HG02610 (cell line): ENCODE results near the gene TMEM9.

Source experiments
- ATAC-seq: cut with Tn5 transposase; IDR thresholded peaks from one replicate; pipeline ENCODE4 v1.9.1; 2021; ENCODE audit warnings: mild to moderate bottlenecking, moderate library complexity; ENCODE audit not compliant: unreplicated experiment

TMEM9 gene

GRCh38 chr1:201111156-201111555, 43.1 kb downstream of the TMEM9 start:
- no peak for ATAC-seq

DNA sequence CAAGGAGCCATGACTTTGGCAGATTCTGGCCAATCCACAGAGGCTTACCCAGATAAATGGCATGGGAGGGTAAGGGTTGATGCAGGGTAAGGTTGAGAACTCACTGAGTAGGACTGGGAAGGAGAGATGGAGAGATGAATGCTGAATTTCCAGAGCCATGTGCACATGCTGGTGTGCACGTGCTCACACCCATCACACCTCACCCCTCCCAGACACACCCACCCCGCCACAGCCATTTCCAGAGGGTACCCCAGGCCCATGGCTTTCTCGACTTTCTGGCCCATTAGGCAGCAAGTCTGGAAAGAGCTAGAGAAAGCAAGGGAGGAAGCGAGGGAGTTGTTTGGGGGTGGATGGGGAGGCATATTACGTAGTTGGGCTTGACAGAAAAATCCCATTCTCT, 43.7 kb downstream of the TMEM9 start:
- ATAC-seq: no peak

DNA sequence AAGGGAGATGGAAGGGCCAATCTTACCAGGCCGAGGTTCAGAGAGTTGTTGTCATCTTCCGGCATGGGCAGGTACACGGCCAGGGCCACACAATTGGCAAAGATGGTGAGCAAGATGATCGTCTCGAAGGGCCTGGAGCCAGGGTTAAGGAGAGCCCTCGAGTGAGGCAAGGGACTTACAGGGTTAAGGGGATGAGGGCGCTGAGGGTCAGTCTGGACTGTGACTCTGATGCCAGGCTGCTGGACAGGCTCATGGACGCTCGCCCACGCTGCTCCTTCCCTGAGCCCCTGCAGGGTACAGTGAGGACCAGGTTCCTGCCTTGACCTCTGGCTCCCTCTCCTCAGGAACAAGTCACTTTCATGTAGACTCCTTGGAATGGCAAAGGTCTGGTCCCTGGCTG, 44.1 kb downstream of the TMEM9 start:
- no peak for ATAC-seq

DNA sequence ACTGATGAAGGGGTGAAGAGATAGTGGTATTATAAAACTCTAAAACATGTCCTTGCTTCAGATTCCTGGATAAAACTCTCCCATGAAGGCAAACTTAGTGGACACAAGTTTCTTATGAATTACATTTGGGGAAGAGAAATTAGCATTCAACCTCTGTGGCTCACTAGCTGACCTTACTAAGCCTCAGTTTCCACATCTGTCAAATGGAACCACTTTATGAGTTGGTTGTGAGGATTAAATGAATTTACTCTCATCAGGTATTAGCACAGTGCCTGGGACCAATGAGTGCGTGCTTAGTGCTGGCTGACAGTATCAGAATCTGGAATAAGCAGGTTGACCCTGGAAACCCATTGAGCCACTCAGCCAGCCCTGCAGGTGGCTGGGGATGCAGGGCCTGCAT, 44.6 kb downstream of the TMEM9 start:
- ATAC-seq: no peak

DNA sequence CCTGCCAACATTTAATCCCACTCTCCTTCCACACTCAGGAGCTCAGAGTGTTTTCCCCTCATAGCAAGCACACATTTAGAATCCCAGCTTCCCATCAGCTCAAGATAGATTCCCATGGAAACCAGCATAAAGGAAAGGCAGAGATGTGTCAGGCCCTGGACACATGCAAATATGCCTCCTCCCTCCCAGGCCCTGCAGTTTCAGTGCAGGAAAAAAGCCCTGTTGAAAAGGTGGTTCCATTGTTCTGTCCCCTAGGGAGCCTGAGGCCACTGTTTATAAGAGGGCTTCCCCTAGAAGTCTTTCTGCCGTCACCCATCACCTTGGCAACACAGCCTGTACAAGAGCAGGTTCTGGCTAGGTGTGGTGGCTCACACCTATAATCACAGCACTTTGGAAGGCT, 45.7 kb downstream of the TMEM9 start:
- peak; percentile 75 for ATAC-seq

DNA sequence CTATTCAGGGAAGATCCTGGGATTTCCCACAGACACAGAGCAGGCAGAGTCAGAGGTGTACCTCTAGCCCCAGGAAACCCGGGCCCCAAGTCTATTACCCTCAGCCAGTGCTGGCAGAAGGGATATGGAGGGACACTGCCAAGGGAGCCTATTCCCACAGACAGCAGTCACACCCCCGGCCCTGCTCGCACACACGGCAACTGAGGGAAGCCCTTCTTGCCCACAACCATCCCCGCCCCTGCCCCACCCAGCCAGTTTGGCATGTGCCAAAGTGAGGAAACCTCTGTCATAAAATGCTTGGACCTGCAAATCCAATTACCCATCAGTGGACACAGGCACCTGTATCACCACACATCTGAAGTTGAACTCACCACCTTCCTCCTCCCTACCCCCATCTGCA, 48.6 kb downstream of the TMEM9 start:
- no peak for ATAC-seq

DNA sequence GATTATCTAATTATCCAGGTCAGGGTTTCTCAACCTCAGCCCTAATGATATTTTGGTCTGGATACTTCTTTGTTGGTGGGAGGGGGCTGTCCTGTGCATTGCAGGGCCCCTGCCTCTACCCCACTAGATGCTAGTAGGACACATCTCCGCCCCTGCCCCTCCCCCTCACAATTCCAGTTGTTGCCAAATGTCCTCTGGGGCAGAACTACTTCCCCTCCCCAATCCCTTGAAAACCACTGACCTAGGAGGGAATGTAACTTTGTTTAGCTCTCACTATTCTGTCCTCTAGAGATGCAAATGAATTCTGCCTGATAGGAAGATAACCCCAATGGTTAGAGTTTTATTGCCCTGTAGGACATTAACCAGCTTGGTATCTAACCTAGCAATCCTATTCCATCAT, 50.1 kb downstream of the TMEM9 start:
- no peak for ATAC-seq

DNA sequence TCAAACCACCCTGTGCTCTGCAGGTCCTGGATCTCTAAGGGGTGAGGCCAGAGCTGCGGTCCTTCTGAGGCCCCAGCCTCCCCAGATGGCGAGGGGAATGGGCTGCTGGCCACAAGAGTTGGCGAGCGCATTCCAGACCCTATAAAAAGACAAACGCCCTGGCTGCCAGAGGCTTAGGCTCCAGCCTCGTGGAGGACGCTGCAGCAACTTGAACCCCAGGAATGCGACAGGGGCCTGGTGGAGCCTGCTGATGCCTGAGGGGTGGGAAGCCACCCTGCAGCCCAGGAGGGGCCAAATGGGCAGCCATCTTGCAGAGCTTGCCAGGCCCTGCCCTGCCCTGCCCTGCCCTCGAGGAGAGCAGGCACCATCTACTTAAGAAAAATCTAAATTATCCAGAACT, 50.6 kb downstream of the TMEM9 start:
- no peak for ATAC-seq

GRCh38 chr1:201100169-201100930, 53.9 kb downstream of the TMEM9 start:
- no peak for ATAC-seq

- ATAC-seq: no peak
Observed at GRCh38 chr1:201098992-201099677, 55.1 kb downstream of the TMEM9 start.

DNA sequence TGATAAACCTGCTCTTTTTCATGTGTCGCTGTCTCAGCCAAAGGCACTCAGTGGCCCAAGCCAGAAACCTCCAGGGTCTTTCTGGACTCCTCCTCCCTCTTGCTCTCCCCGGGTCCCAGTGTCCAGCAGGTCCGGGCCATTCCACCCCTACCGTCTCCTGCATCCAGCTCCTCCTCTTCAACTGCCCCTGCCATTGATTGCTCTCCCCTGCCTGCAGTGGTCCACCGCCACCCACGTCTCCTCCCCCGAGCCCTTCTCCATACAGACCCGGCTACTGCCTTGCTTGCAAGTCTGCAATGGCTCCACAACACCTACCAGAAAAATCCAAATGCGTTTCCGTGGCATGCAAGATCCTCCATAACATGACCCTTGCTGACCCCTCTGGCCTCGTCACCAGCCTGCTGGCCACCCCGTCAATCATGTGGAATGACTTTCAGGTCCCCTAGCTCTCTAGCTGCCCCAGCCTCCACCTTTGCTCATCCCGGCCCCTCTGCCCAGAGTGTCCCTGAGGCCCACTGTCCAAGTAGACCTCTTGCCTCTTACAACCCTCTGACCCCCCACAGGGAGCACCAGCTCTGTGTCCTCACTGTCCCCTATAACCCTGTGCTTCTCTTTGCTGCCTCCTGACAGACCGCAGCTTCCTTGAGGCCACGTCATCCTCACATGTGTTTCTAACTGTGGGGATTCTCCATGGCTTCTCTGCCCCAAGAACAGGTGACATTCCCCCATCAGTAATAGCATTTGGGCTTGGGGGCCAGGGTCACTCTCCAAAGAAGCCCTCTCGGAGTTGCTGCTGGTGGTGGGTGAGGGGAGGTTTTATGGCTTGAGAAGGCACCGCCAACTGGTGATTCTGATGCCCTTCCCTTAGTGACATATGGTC, 57.1 kb downstream of the TMEM9 start:
- no peak for ATAC-seq

GRCh38 chr1:201096041-201096461, 58.2 kb downstream of the TMEM9 start:
- no peak for ATAC-seq

DNA sequence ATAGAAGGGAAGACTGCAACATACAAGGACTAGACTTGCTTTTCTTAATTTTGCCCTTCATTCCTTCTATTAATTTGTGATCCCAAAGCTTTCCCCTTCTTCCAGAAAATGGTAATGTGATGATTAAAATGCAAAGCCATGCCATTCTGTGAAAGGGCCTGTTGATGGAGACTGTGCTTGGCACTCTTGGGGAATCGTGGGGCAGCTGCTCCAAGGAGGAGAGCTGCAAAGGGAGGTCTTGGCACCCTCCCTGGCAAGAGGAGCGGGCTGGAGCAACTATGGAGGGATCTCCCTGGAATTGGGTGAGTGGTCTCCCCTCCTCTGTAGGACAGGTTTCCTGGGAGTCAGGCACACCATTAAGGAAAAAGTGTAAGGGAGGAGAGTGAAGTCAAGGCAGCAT, 58.7 kb downstream of the TMEM9 start:
- no peak for ATAC-seq

GRCh38 chr1:201094832-201095231, 59.4 kb downstream of the TMEM9 start:
- ATAC-seq: no peak

GRCh38 chr1:201093962-201094361, 60.3 kb downstream of the TMEM9 start:
- no peak for ATAC-seq

- no peak for ATAC-seq
Observed at GRCh38 chr1:201093561-201093960, 60.7 kb downstream of the TMEM9 start.

- no peak for ATAC-seq
Observed at GRCh38 chr1:201092738-201093137, 61.5 kb downstream of the TMEM9 start.

DNA sequence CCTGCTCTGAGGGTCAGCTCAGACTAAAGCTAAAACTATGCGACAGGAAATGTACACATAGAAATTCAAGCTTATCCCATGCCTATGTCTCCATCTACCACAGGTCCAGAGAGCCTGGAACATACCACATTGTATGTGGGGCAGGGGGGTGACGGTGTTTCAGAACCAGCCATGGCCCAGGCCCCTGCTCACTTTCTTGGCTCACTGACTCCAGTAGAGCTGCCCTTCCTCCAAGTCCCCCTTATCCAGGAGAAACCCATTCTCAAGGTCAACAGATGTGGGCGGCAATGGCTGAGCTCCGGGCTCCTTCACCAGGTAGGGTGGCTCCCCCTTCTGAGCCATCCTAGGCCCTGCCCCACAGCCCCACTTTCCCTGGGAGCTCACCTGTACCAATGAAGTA, 63.0 kb downstream of the TMEM9 start:
- no peak for ATAC-seq

DNA sequence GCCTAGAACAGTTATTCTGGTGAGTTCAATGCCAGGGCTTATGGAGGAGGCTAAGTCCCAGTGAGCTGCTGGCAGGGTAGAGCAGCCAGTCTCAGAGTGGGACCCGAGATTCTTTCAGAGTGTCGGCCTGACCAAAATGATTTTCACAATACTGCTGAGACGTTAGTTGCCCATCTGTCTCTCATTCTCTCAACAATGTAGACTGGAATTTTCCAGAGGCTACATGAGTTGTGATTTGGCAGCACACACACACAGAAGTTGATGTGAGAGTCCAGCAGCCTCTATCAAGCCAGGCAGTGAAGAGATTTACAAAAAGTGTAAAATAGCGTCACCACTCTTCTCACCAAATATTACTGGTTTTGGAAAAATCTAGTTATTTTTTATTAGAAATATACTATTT, 63.7 kb downstream of the TMEM9 start:
- no peak for ATAC-seq

DNA sequence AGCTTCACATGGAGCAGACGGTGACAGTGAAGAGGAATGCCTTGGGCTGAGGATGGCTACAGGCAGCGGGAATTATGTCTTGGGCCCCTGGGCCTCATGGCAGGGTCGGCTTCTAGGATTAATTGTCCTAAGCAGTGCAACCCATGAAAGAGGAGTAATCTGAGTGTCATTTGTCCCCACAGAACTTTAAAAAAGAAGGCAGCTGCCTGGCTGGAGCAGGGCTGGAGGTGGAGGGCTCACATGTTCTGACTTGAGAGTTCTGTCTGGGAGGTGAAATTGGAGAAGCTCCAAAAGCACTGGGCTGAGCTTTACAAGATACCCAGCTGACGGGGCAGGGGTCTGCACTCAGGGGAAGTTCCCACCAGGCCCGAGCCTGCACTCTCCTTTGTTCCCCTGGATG, 64.7 kb downstream of the TMEM9 start:
- no peak for ATAC-seq

DNA sequence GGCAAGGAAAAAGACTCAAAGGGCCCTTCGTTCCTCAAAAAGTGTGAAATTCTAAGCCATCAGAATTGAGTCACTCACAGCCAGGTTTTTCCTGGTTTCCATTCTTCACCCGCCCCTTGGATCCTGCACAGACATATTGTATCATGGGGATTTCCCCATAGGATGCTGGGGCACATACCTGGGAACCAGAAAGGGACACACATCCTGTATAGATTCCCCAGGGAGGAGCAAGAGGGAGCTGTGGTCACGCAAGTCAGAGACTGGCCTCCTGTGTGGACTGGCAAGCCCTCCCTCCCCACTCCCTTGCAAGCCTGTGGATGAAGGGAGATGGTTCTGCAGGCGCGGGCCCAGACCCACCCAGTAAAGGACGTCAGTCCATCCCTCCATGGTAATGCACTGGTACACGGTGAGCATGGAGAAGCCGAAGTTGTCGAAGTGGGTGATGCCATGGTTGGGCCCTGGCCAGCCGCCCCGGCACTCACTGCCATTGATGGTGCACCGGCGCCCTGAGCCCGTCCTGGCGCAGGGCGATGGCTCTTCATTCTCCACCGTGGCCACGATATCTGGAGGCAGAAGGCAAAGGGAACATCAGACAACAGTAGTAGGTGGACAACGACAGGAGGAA, 65.3 kb downstream of the TMEM9 start:
- no peak for ATAC-seq
